NCI-H2029 (cell line): ENCODE measurements around the gene FOXO3.

ENCODE experiments used
- DNase-seq: peaks from one replicate; lab custom pipeline; 2025; lab: John Stamatoyannopoulos, UW

FOXO3 gene

GRCh38 chr6:108594640-108595039 is 33.9 kb downstream of the FOXO3 start:
- no peak for DNase-seq

DNA sequence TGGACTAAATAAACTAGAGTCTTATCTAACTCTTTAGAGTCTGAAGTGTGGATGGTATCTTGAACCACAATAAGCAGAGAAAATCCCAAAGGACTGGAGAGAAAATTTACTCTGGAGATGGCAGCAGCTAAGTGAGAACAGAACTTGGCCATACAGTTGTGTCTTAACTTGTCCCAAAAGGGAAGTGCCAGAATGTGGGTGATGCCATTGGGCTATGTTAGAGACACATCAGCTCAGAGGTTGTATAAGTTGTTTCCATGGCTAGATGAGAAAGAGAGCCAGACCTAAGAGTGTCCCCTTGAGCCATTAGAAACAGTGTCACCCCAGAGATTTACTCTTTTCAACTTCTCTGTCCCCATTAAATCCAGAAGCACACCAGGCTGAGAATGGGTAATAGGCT is 36.2 kb downstream of the FOXO3 start:
- DNase-seq, result no peak

DNA sequence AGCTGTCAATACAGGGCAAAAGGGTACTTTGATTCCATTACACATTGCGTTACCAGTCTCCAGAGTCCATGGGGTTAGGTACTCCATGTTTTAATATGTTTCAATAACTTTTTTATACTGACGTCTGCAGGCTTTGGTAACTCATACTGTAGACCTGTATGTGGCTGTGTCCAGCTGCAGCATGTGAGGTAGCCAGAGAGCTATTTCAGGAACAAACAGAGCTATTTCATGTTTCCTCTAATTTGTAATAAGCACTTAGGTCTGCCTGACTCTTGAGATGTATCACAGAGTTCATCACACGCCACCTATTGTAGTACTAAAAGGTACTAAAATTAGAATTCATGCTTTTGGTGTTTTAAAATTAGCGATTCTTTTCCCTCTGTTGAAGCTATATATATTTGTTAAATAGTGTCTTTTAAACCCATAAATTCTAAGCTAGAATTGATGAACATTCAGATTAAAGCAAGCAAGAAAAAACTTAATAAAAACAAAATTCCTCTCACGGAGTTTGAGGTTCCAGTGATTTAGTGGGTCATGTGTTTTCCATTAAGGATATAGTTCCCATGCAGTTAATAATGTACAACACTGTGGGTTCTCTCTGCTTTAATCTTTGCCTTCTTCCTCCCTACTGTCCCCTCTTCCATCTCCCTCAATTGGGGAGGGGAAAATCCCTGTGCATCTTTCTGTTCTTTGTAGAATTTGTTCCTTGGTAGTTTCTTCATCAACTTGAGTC is 37.0 kb downstream of the FOXO3 start:
- DNase-seq, result no peak

DNA sequence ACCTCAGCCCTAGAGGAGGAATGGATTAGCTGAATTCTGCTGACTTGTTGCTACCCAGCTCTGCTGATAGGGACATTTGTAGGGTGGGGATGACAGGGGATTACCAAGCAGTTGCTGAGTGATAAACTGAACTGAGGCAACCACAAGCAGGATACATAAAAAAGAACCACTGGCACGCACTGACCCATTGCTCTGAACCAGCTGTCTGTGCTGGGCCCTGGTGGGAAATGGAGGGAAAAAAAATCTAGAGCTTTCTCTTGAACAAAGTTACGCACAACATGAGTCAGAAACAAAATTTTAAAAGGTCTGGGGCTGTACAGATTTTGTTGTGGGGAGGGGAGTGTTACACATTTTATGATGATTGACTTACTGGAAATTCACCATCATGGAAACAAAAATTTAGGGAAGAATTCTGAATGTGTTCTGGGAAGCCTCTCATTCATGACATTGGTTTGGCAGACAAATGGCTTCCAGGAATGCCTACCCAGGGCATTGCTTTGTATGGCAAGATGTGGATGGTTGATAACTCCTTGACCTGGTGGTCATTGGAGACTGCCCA is 37.7 kb downstream of the FOXO3 start:
- DNase-seq, result no peak

DNA sequence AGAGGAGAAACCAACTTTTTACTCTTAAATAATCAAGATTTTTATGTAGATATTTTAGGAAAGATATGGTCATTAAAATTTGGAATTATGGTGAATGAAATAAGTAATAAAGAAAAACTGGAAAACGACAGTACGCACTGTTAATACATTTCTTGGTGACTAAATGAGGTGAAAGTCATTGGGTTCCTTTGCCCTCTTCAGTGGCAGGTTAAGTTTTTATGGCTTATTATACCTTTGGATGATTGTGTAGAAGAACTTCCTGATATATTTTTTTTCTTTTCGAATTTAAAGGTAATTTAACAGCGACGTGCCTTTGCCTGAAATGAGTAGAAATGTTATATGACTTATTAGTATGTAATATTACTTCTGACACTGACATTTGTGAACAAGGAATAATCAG is 43.4 kb downstream of the FOXO3 start:
- no peak for DNase-seq

GRCh38 chr6:108606250-108606690 is 45.6 kb downstream of the FOXO3 start:
- no peak for DNase-seq

GRCh38 chr6:108608453-108609275 is 47.9 kb downstream of the FOXO3 start:
- no peak for DNase-seq

GRCh38 chr6:108609276-108609769 is 48.6 kb downstream of the FOXO3 start:
- DNase-seq, result no peak

GRCh38 chr6:108610270-108610839 is 49.6 kb downstream of the FOXO3 start:
- no peak for DNase-seq

- DNase-seq, result no peak
Observed at GRCh38 chr6:108610957-108611586, 50.4 kb downstream of the FOXO3 start.

- no peak for DNase-seq
Observed at GRCh38 chr6:108612852-108613251, 52.1 kb downstream of the FOXO3 start.

- DNase-seq, result no peak
Observed at GRCh38 chr6:108616544-108616943, 55.8 kb downstream of the FOXO3 start.

DNA sequence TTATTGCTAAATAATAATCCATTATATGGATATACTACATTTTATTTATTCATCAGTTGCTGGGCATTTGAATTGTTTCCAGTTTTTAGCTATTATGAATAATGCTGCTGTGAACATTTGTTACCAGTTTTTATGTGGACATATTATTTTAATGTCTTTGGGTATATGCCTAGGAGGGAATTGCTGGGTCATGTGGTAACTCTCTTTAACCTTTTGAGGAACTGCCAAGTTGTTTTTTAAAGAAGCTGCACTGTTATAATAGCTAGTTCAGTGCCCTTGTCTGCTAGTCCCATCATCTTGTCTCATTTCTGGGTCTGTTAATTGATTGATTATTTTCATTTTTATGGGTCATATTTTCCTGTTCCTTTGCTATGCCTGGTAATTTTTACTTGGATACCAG is 56.3 kb downstream of the FOXO3 start:
- DNase-seq, result no peak

DNA sequence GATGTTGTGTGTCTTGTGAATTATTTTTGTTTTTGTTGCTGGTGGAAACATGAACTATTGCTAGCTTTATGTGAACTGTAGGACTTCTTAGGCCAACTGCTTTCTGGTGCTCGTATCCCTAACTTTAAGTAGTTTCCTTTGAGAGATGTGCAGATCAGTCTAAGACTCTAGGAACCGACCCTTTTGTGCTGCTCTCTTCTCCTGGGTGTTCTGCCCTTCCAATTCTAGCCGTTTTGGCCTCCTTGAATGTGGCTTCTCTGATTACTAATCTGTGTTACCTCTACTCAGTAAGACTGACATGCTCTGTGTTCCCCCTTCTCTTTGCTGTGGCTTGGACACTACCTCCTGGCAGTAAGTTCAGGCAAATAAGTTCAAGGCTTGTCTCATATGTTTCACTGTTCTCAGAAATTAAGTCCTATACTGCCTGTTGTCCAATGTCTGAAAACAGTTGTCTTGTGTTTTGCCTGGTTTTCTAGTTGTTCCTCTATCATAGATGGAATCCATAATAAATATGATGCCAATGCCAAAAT is 58.0 kb downstream of the FOXO3 start:
- DNase-seq, result no peak

DNA sequence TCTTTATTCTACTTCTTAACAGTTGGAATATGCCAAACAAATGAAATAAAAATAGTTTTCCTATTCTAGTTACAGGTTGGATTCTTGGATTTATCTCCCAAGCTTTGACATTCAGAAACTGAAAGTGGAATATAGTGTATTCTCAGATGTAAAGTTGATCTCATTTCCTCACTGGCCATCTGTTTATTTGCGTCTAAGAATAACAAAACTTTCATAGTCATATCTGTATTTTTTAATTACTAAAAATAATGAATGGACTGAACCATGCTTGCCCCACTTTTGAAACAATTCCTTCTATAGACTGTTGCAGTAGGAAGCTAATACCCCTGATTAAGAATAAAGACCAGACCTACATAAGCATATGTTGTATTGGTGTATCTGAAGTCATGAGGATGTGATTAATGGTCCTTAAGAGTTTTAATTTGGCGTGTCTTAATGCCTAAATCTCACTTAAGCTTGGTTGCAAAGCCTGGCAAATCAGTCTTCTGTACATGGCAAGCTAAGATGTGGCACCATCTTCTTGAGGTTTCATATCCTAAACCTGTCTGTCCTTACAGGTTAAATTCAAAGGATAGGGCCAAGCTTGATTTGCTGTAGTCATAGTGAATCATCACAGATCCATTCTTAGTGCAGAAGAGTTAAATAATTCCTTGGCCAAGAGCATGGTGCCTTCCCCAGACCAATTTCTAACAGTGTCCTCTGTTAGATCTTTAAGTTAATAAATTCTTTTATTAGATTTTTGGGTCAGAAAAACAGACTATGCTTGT is 58.9 kb downstream of the FOXO3 start:
- no peak for DNase-seq

- DNase-seq, result no peak
Observed at GRCh38 chr6:108621117-108621516, 60.4 kb downstream of the FOXO3 start.

DNA sequence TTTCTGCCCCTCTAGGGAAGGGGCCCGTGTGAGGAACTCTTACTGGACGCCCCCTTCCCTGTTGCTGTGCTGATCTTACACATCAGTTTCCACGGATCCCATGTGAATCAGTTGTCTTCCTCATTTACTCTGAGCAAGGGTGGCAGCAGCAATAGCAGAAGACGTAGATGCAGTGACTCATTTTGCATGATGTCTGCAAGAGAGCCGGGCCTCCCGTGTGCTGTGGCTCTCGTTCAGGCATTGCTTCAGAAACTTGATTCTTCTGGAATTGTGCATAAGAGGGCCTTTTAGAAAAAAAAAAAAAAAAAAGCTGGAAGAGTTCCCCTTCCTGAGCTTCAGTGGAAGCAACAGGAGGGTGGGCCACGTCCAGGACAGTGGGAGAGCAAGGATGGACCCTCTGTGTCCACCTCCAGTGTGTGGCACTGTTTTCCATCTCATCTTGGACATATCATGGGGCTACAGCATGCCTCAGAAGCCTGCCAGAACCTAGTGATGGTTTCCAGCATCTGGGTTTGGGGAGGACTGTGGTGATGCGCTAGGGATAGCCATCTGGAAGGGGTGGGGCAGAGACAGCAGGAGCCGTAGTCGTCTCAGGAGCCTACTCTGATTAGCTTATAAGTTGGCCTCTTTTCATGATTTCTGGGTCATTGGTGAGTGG is 62.1 kb downstream of the FOXO3 start:
- no peak for DNase-seq

DNA sequence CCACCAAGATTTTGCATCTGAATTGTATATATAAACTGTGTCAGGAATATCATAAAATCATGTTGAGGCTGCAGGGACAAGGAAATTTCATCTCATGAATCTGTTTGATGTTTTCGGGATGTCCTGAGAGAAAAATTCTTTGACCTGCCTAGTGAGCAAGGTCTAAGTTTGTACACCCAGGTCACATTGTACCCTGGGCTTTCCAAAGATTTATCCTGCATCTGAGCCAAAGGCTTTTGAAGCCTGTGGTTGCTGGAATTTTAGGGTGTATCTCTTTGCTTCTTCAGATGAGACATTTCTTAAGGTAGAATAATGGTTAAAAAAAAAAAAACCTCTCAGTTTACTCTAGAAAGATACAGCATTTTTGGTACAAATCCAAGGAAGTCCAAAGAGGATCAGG is 63.3 kb downstream of the FOXO3 start:
- DNase-seq, result no peak

DNA sequence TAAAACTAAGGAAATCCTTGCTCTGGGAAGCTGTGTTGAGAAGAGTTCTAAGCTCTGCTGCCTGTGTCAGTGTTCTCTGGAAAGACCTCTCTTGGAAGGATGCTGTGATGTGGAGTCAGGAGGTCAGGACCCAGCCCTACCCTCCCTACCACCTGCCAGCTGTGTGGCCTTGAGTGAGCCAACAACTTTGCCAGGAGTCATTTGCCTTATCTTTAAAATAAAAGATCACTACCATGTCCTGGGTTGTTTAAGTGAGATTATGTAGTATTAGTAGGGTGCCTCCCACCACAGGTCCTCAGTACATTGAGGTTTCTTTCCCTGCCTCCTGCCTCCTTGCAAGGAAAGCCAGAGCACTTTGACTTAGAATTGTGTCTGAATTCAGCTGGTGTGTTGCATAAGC is 64.9 kb downstream of the FOXO3 start:
- DNase-seq, result no peak

GRCh38 chr6:108626777-108627176 is 66.1 kb downstream of the FOXO3 start:
- DNase-seq, result no peak
